MM.1S (cell line): ENCODE measurements around the gene SLIT3.
A peak's percentile ranks its signal among the peaks of the same experiment; 100 is the strongest.

Source experiments
- DNase-seq: peaks from one replicate; pipeline ENCODE4 v3.0.0-alpha.2; 2015
- H2AFZ ChIP-seq: fragments of 300-600 bp; sonication (generic); 2 replicates; pipeline ENCODE4 v1.6.0; 2016; ENCODE audit warnings: antibody characterized with exemption, low read length
- H3F3A ChIP-seq: fragments of 300-600 bp; sonication (generic); 2 replicates; pipeline ENCODE4 v1.6.1; 2016; ENCODE audit warnings: mild to moderate bottlenecking, antibody characterized with exemption, low read length, moderate library complexity, mixed read lengths; ENCODE audit not compliant: insufficient read depth
- H3K27ac ChIP-seq: fragments of 300-600 bp; sonication (generic); 2 replicates; pipeline ENCODE4 v1.5.1; 2016; ENCODE audit warnings: mild to moderate bottlenecking, low read length
- H3K27me3 ChIP-seq: fragments of 300-600 bp; sonication (generic); replicated peaks from 2 replicates; pipeline ENCODE4 v1.6.0; 2016; ENCODE audit warnings: low read length; ENCODE audit not compliant: insufficient read depth
- H3K36me3 ChIP-seq: fragments of 300-600 bp; sonication (generic); replicated peaks from 2 replicates; pipeline ENCODE4 v1.6.1; 2016; ENCODE audit warnings: mild to moderate bottlenecking, low read length, mixed read lengths; ENCODE audit not compliant: insufficient read depth
- H3K4me1 ChIP-seq: fragments of 300-600 bp; sonication (generic); 2 replicates; pipeline ENCODE4 v1.6.1; 2016; ENCODE audit warnings: low read length, mixed read lengths
- H3K4me2 ChIP-seq: fragments of 300-600 bp; sonication (generic); 2 replicates; pipeline ENCODE4 v1.6.0; 2016; ENCODE audit warnings: low read depth, low read length
- H3K4me3 ChIP-seq: fragments of 300-600 bp; sonication (generic); 2 replicates; pipeline ENCODE4 v1.5.1; 2016; ENCODE audit warnings: low read length, mixed read lengths
- H3K79me2 ChIP-seq: fragments of 300-600 bp; sonication (generic); 2 replicates; pipeline ENCODE4 v1.6.1; 2016; ENCODE audit warnings: mixed run types, low read length, mixed read lengths
- H3K9ac ChIP-seq: fragments of 300-600 bp; sonication (generic); 2 replicates; pipeline ENCODE4 v1.6.1; 2016; ENCODE audit warnings: low read length, mixed read lengths
- H3K9me2 ChIP-seq: fragments of 300-600 bp; sonication (generic); replicated peaks from 2 replicates; pipeline ENCODE4 v1.6.1; 2016; ENCODE audit warnings: mild to moderate bottlenecking, low read length, mixed read lengths; ENCODE audit not compliant: insufficient read depth
- H3K9me3 ChIP-seq: fragments of 300-600 bp; sonication (generic); replicated peaks from 2 replicates; pipeline ENCODE4 v1.6.1; 2016; ENCODE audit warnings: mild to moderate bottlenecking, low read length, mixed read lengths; ENCODE audit not compliant: insufficient read depth
- H4K20me1 ChIP-seq: fragments of 300-600 bp; sonication (generic); 2 replicates; pipeline ENCODE4 v1.6.1; 2016; ENCODE audit warnings: mild to moderate bottlenecking, low read length, moderate library complexity, mixed read lengths; ENCODE audit not compliant: insufficient read depth
- CTCF ChIP-seq: fragments of 300-600 bp; sonication (generic); IDR thresholded peaks from 2 replicates; pipeline ENCODE4 v1.5.1; 2016; ENCODE audit warnings: antibody characterized with exemption, low read length, mixed read lengths
- EZH2 ChIP-seq: fragments of 300-600 bp; sonication (generic); optimal IDR thresholded peaks from 2 replicates; pipeline ENCODE3; 2017; ENCODE audit warnings: low read depth, mild to moderate bottlenecking, antibody characterized with exemption, low read length, mixed read lengths
- EZH2phosphoT487 ChIP-seq: fragments of 300-600 bp; sonication (generic); IDR thresholded peaks from 2 replicates; pipeline ENCODE4 v1.6.1; 2018; ENCODE audit warnings: antibody characterized with exemption, low read length

SLIT3 gene

DNA sequence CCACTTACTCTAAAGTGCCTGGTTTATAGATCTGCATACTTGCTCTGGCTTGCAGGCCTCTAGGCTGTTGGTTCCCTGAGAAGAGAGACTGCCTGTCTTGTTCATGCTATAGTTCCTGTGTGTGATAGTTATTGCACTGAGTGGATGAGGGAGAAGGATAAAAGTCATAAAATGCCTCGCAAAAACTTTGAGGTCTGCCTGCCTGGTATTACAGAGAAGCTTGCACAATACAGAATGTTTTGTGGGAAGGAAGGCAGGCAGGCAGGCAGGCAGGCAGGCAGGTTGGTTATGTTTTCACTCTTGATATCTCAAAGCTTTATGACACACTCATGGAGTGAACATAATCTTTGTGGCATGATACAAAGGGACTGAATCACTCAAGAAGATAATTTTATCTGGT lies 287.1 kb downstream of the SLIT3 start:
- Histone ChIP-seq H3K27me3 (no peaks in the 10 kb centered on the region), H3K9me3 (no peaks in the 10 kb centered on the region), H3F3A (peaks cover 17% of the 10 kb centered on the region), H3K4me2 (peak overlapping the region; percentile 55), H3K79me2 (no peaks in the 10 kb centered on the region), H3K9ac (no peak overlapping the region), H3K36me3 (no peaks in the 10 kb centered on the region), H3K27ac (peak overlapping the region; percentile 71), H3K4me1 (peaks cover 36% of the 10 kb centered on the region), H3K9me2 (no peaks in the 10 kb centered on the region), H2AFZ (no peak overlapping the region; the same call in 1 of the 2 replicates), H3K4me3 (no peak overlapping the region), H4K20me1 (no peaks in the 10 kb centered on the region)
- no peak for TF ChIP-seq EZH2
- no peak for TF ChIP-seq CTCF
- TF ChIP-seq EZH2phosphoT487: no peak
- peak; percentile 16 for DNase-seq

GRCh38 chr5:169013208-169013728 lies 287.7 kb downstream of the SLIT3 start:
- peak; percentile 92 for DNase-seq
- H3K9me3 ChIP-seq: no peaks in the 10 kb centered on the region
- peak overlapping the region; percentile 71 for H3K27ac ChIP-seq
- H2AFZ ChIP-seq: no peak overlapping the region; the same call in 1 of the 2 replicates
- no peak overlapping the region for H3K4me3 ChIP-seq
- H3K4me2 ChIP-seq: peak overlapping the region; percentile 55
- peaks cover 36% of the 10 kb centered on the region for H3K4me1 ChIP-seq
- H3K9me2 ChIP-seq: no peaks in the 10 kb centered on the region
- no peaks in the 10 kb centered on the region for H3K36me3 ChIP-seq
- no peaks in the 10 kb centered on the region for H3K27me3 ChIP-seq
- H3F3A ChIP-seq: peaks cover 17% of the 10 kb centered on the region
- H4K20me1 ChIP-seq: no peaks in the 10 kb centered on the region
- TF ChIP-seq EZH2phosphoT487 (no peak), EZH2 (no peak), CTCF (no peak)
- H3K79me2 ChIP-seq: no peaks in the 10 kb centered on the region
- H3K9ac ChIP-seq: no peak overlapping the region

- Histone ChIP-seq H3K36me3 (no peaks in the 10 kb centered on the region), H4K20me1 (no peaks in the 10 kb centered on the region), H3K4me2 (no peak overlapping the region; the same call in 1 of the 2 replicates), H3K9me2 (no peaks in the 10 kb centered on the region), H3K4me3 (no peak overlapping the region), H3K27me3 (no peaks in the 10 kb centered on the region), H3K9ac (no peak overlapping the region), H3F3A (peaks cover 17% of the 10 kb centered on the region), H3K9me3 (no peaks in the 10 kb centered on the region), H3K79me2 (no peaks in the 10 kb centered on the region), H3K27ac (no peak overlapping the region), H2AFZ (no peak overlapping the region), H3K4me1 (peaks cover 36% of the 10 kb centered on the region)
- DNase-seq: no peak
- TF ChIP-seq EZH2 (no peak), CTCF (no peak), EZH2phosphoT487 (no peak)
Measured at GRCh38 chr5:169012450-169012849, 288.5 kb downstream of the SLIT3 start.
